ENCODE results near the gene TP53TG3B.
"Not testable (repeated sequence)": the region's sequence is repeated elsewhere in the genome, so short reads cannot be mapped to it uniquely, and the experiment has no call there.

The TP53TG3B gene, protein sequence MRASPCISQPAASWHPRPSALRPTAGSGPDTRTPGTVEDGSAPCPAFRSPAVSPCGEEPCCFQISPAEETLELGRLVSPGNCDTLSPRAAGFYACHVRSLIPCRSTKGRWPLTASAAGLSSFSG

DNA sequence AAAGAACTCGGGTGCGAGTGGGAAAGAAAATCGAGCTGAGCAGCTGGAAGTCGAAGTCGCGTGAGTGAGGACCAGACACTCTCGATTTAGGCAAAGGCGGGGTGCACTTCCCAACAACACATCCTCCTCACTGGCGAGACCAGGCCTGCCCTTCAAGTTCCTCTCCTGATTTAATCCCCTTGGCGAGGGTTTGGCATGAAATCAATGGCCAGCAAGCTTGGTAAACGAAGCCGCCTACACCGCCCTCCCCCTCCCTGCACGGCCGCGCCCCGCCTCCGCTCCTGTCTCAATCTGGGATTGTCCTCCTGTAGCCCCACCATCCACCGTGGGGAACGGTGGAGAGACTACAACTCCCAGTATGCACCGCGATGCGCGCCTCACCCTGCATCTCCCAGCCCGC, at the start of gene TP53TG3B:
TP53TG3B (plus strand) TSS at position 301 of the 400 bp plus-strand sequence; CDS start at position 369, 68 bp downstream.
- H3K27ac ChIP-seq; DNase-seq (ENCODE audit: low read depth, low spot score): not testable (repeated sequence)

DNA sequence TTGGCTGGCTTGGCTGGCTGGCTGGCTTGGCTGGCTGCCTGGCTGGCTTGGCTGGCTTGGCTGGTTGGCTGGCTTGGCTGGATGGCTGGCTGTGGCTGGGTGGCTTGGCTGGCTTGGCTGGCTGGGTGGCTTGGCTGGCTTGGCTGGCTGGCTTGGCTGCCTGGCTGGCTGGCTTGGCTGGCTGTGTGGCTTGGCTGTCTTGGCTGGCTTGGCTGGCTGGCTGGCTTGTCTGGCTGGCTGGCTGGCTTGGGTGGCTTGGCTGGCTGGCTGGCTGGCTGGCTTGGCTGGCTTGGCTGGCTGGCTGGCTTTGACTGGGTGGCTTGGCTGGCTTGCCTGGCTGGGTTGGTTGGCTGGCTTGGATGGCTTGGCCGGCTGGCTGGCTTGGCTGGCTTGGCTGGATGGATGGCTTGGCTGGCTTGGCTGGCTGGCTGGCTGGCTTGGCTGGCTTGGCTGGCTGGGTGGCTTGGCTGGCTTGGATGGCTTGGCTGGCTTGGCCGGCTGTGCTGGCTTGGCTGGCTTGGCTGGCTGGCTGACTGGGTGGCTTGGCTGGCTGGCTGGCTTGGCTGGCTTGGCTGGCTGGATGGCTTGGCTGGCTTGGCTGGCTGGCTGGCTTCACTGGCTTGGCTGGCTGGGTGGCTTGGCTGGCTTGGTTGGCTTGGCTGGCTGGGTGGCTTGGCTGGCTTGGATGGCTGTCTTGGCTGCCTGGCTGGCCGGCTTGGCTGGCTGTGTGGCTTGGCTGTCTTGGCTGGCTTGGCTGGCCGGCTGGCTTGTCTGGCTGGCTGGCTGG, 24.2 kb upstream of the TP53TG3B start:
- not testable (repeated sequence) for DNase-seq (ENCODE audit: low read depth, low spot score); H3K27ac ChIP-seq

DNA sequence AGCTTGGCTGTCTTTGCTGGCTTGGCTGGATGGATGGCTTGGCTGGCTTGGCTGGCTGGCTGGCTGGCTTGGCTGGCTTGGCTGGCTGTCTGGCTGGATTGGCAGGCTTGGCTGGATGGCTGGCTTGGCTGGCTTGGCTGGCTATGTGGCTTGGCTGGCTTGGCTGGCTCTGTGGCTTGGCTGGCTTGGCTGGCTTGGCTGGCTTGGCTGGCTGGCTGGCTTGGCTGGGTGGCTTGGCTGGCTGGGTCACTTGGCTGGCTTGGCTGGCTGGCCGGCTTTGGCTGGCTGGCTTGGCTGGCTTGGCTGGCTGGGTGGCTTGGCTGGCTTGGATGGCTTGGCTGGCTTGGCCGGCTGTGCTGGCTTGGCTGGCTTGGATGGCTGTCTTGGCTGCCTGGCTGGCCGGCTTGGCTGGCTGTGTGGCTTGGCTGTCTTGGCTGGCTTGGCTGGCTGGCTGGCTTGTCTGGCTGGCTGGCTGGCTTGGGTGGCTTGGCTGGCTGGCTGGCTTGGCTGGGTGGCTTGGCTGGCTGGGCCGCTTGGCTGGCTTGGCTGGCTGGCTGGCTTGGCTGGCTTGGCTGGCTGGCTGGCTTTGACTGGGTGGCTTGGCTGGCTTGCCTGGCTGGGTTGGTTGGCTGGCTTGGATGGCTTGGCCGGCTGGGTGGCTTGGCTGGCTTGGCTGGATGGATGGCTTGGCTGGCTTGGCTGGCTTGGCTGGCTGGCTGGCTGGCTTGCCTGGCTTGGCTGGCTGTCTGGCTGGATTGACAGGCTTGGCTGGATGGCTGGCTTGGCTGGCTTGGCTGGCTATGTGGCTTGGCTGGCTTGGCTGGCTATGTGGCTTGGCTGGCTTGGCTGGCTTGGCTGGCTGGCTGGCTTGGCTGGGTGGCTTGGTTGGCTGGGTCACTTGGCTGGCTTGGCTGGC, 22.8 kb upstream of the TP53TG3B start:
- DNase-seq (ENCODE audit: low read depth, low spot score): not testable (repeated sequence)

DNA sequence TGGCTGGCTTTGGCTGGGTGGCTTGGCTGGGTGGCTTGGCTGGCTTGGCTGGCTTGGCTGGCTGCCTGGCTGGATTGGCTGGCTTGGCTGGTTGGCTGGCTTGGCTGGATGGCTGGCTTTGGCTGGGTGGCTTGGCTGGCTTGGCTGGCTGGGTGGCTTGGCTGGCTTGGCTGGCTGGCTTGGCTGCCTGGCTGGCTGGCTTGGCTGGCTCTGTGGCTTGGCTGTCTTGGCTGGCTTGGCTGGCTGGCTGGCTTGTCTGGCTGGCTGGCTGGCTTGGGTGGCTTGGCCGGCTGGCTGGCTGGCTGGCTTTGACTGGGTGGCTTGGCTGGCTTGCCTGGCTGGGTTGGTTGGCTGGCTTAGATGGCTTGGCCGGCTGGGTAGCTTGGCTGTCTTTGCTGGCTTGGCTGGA, 22.1 kb upstream of the TP53TG3B start:
- H3K27ac ChIP-seq; DNase-seq (ENCODE audit: low read depth, low spot score): not testable (repeated sequence)

More for the DNA sequence above, 22.8 kb upstream of the TP53TG3B start:
- H3K27ac ChIP-seq: not testable (repeated sequence)

DNA sequence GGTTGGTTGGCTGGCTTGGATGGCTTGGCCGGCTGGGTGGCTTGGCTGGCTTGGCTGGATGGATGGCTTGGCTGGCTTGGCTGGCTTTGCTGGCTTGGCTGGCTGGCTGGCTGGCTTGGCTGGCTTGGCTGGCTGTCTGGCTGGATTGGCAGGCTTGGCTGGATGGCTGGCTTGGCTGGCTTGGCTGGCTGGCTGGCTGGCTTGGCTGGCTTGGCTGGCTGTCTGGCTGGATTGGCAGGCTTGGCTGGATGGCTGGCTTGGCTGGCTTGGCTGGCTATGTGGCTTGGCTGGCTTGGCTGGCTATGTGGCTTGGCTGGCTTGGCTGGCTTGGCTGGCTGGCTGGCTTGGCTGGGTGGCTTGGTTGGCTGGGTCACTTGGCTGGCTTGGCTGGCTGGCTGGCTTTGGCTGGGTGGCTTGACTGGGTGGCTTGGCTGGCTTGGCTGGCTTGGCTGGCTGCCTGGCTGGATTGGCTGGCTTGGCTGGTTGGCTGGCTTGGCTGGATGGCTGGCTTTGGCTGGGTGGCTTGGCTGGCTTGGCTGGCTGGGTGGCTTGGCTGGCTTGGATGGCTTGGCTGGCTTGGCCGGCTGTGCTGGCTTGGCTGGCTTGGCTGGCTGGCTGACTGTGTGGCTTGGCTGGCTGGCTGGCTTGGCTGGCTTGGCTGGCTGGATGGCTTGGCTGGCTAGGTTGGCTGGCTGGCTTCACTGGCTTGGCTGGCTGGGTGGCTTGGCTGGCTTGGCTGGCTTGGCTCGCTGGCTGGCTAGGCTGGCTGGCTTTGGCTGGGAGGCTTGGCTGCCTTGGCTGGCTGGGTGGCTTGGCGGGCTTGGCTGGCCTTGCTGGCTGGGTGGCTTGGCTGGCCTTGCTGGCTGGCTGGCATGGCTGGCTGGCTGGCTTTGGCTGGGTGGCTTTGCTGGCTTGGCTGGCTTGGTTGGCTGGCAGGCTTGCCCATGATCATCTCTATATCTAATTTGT, 21.3 kb upstream of the TP53TG3B start:
- DNase-seq (ENCODE audit: low read depth, low spot score): not testable (repeated sequence)

More for the DNA sequence above, 21.3 kb upstream of the TP53TG3B start:
- not testable (repeated sequence) for H3K27ac ChIP-seq
